OCI-LY3 (cell line): ENCODE measurements around the gene TTC7B.

Experiments used
- CTCF ChIP-seq: fragments of 200-600, 300-600 bp; sonication (generic); IDR thresholded peaks from 2 replicates; pipeline ENCODE4 v1.5.1; 2014; ENCODE audit warnings: antibody characterized with exemption, low read length, low read depth
- EZH2phosphoT487 ChIP-seq: fragments of 200-600 bp; shearing (Covaris generic); IDR thresholded peaks from 2 replicates; pipeline ENCODE4 v1.6.1; 2018; ENCODE audit warnings: antibody characterized with exemption, mixed run types, low read depth

- TF ChIP-seq CTCF, result no peak
- no peak for TF ChIP-seq EZH2phosphoT487
These were observed 276.8 kb downstream of the TTC7B start for GRCh38 chr14:90539496-90539775.
